ENCODE results near the gene THEM5.
"Not testable (repeated sequence)": the region's sequence is repeated elsewhere in the genome, so short reads cannot be mapped to it uniquely, and the experiment has no call there.

The THEM5 gene

GRCh38 chr1:151891512-151891911, 38.0 kb upstream of the THEM5 start:
- H3K9me3 ChIP-seq (ENCODE audit: insufficient read depth, low read length) = peaks cover 8% of the 10 kb centered on the region; the same call in 1 of the 2 replicates
- H3K4me3 ChIP-seq (ENCODE audit: insufficient read length, low read depth) = no peak overlapping the region
- TF ChIP-seq SUZ12 (IDR thresholded peaks at IDR 0.05; ENCODE audit: extremely low read depth, insufficient read depth, insufficient read length) (no peak), YY1 (IDR thresholded peaks at IDR 0.05; ENCODE audit: insufficient read depth, insufficient read length) (no peak), ZNF274 (IDR thresholded peaks at IDR 0.05; ENCODE audit: low read depth, low read length) (no peak)
- no peaks in the 10 kb centered on the region for H3K27me3 ChIP-seq (ENCODE audit: insufficient read depth, insufficient read length)
- H3K4me1 ChIP-seq (ENCODE audit: insufficient read depth, insufficient read length) = no peaks in the 10 kb centered on the region
- H3K9ac ChIP-seq (ENCODE audit: insufficient read length, low read depth) = no peak overlapping the region
- H3K36me3 ChIP-seq (ENCODE audit: insufficient read depth, insufficient read length, low read length) = peaks cover 82% of the 10 kb centered on the region
- no peak for DNase-seq (ENCODE audit: low read depth, low spot score)

- peaks cover 8% of the 10 kb centered on the region; the same call in 1 of the 2 replicates for H3K9me3 ChIP-seq (ENCODE audit: insufficient read depth, low read length)
- no peaks in the 10 kb centered on the region for H3K27me3 ChIP-seq (ENCODE audit: insufficient read depth, insufficient read length)
- no peak for TF ChIP-seq SUZ12 (IDR thresholded peaks at IDR 0.05; ENCODE audit: extremely low read depth, insufficient read depth, insufficient read length)
- TF ChIP-seq ZNF274 (IDR thresholded peaks at IDR 0.05; ENCODE audit: low read depth, low read length) = no peak
- TF ChIP-seq YY1 (IDR thresholded peaks at IDR 0.05; ENCODE audit: insufficient read depth, insufficient read length) = no peak
- H3K4me1 ChIP-seq (ENCODE audit: insufficient read depth, insufficient read length) = no peaks in the 10 kb centered on the region
- no peak overlapping the region for H3K4me3 ChIP-seq (ENCODE audit: insufficient read length, low read depth)
- no peak for DNase-seq (ENCODE audit: low read depth, low spot score)
- no peak overlapping the region for H3K9ac ChIP-seq (ENCODE audit: insufficient read length, low read depth)
- H3K36me3 ChIP-seq (ENCODE audit: insufficient read depth, insufficient read length, low read length) = peaks cover 74% of the 10 kb centered on the region
These were observed 35.6 kb upstream of the THEM5 start for GRCh38 chr1:151888972-151889570.

DNA sequence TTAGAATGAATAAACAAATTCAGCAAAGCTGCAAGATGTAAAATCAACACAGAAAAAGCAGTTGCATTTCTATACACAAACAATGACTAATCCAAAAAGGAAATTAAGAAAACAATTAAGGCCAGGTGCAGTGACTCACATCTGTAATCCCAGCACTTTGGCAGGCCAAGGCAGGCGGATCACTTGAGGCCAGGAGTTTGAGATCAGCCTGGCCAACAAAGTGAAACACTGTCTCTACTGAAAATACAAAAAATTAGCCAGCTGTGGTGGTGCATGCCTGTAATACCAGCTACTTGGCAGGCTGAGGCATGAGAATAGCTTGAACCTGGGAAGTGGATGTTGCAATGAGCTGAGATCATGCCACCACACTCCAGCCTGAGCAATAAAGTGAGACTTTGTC, 33.5 kb upstream of the THEM5 start:
- no peak for TF ChIP-seq SUZ12 (IDR thresholded peaks at IDR 0.05; ENCODE audit: extremely low read depth, insufficient read depth, insufficient read length)
- TF ChIP-seq ZNF274 (IDR thresholded peaks at IDR 0.05; ENCODE audit: low read depth, low read length) = no peak
- TF ChIP-seq YY1 (IDR thresholded peaks at IDR 0.05; ENCODE audit: insufficient read depth, insufficient read length) = no peak
- Histone ChIP-seq H3K4me3 (ENCODE audit: insufficient read length, low read depth) (no peak overlapping the region), H3K27me3 (ENCODE audit: insufficient read depth, insufficient read length) (no peaks in the 10 kb centered on the region), H3K4me1 (ENCODE audit: insufficient read depth, insufficient read length) (no peaks in the 10 kb centered on the region), H3K9me3 (ENCODE audit: insufficient read depth, low read length) (peaks cover 8% of the 10 kb centered on the region; the same call in 1 of the 2 replicates), H3K9ac (ENCODE audit: insufficient read length, low read depth) (no peak overlapping the region), H3K36me3 (ENCODE audit: insufficient read depth, insufficient read length, low read length) (peaks cover 59% of the 10 kb centered on the region)
- DNase-seq (ENCODE audit: low read depth, low spot score) = no peak

- H3K9ac ChIP-seq (ENCODE audit: insufficient read length, low read depth) = no peak overlapping the region
- no peaks in the 10 kb centered on the region for H3K27me3 ChIP-seq (ENCODE audit: insufficient read depth, insufficient read length)
- H3K36me3 ChIP-seq (ENCODE audit: insufficient read depth, insufficient read length, low read length) = peaks cover 44% of the 10 kb centered on the region
- H3K9me3 ChIP-seq (ENCODE audit: insufficient read depth, low read length) = peaks cover 8% of the 10 kb centered on the region; the same call in 1 of the 2 replicates
- no peak for TF ChIP-seq ZNF274 (IDR thresholded peaks at IDR 0.05; ENCODE audit: low read depth, low read length)
- TF ChIP-seq YY1 (IDR thresholded peaks at IDR 0.05; ENCODE audit: insufficient read depth, insufficient read length) = no peak
- TF ChIP-seq SUZ12 (IDR thresholded peaks at IDR 0.05; ENCODE audit: extremely low read depth, insufficient read depth, insufficient read length) = no peak
- no peaks in the 10 kb centered on the region for H3K4me1 ChIP-seq (ENCODE audit: insufficient read depth, insufficient read length)
- DNase-seq (ENCODE audit: low read depth, low spot score) = no peak
- H3K4me3 ChIP-seq (ENCODE audit: insufficient read length, low read depth) = no peak overlapping the region
These were observed 32.0 kb upstream of the THEM5 start for GRCh38 chr1:151885479-151885878.

DNA sequence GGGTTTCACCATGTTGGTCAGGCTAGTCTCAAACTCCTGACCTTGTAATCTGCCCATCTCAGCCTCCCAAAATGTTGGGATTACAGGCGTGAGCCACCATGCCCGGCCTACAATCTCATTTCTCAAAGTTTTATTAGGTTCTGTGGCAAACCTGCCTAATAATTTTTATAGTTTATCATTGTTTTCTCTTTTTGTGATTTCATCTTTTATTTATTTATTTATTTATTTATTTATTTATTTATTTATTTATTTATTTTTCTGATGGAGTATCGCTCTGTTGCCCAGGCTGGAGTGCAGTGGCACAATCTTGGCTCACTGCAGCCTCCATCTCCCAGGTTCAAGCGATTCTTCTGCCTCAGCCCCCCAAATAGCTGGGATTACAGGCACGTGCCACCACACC, 31.4 kb upstream of the THEM5 start:
- H3K9ac ChIP-seq (ENCODE audit: insufficient read length, low read depth); H3K27me3 ChIP-seq (ENCODE audit: insufficient read depth, insufficient read length); H3K9me3 ChIP-seq (ENCODE audit: insufficient read depth, low read length); H3K4me1 ChIP-seq (ENCODE audit: insufficient read depth, insufficient read length); DNase-seq (ENCODE audit: low read depth, low spot score); H3K4me3 ChIP-seq (ENCODE audit: insufficient read length, low read depth): not testable (repeated sequence)
- peaks cover 39% of the 10 kb centered on the region for H3K36me3 ChIP-seq (ENCODE audit: insufficient read depth, insufficient read length, low read length)

DNA sequence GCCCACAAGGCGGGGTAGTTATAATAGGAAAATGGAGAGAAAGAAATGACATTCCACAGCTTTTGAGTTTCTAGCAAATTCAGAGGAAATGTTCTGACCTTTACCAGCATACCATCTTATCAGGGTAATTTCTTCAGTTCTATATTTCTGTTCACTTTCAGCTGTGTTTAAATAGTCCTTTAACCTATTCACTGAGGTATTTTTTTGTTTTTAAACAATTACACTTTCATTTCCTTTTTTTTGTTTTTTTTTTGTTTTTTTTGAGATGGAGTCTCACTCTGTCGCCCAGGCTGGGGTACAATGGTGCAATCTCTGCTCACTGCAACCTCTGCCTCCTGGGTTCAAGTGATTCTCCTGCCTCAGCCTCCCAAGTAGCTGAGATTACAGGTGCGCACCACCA, 30.9 kb upstream of the THEM5 start:
- H3K4me1 ChIP-seq (ENCODE audit: insufficient read depth, insufficient read length); H3K9me3 ChIP-seq (ENCODE audit: insufficient read depth, low read length); H3K27me3 ChIP-seq (ENCODE audit: insufficient read depth, insufficient read length); H3K4me3 ChIP-seq (ENCODE audit: insufficient read length, low read depth); DNase-seq (ENCODE audit: low read depth, low spot score); H3K9ac ChIP-seq (ENCODE audit: insufficient read length, low read depth): not testable (repeated sequence)
- H3K36me3 ChIP-seq (ENCODE audit: insufficient read depth, insufficient read length, low read length) = peaks cover 37% of the 10 kb centered on the region

- not testable (repeated sequence) for H3K9ac ChIP-seq (ENCODE audit: insufficient read length, low read depth); H3K4me1 ChIP-seq (ENCODE audit: insufficient read depth, insufficient read length); H3K27me3 ChIP-seq (ENCODE audit: insufficient read depth, insufficient read length); H3K4me3 ChIP-seq (ENCODE audit: insufficient read length, low read depth); H3K9me3 ChIP-seq (ENCODE audit: insufficient read depth, low read length); DNase-seq (ENCODE audit: low read depth, low spot score)
- H3K36me3 ChIP-seq (ENCODE audit: insufficient read depth, insufficient read length, low read length) = peaks cover 31% of the 10 kb centered on the region
These were observed 30.4 kb upstream of the THEM5 start for GRCh38 chr1:151883898-151884297.

DNA sequence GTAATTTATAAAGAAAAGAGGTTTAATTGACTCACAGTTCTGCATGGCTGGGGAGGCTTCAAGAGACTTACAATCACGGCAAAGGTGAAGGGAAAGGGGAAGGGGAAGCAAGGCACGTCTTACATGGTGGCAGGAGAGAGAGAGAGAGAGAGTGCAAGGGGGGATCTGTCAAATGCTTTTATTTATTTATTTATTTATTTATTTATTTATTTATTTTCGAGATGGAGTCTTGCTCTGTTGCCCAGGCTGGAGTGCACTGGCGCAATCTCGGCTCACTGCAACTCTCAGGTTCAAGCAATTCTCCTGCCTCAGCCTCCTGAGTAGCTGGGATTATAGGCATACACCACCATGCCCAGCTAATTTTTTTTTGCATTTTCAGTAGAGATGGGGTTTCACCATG, 29.4 kb upstream of the THEM5 start:
- peaks cover 26% of the 10 kb centered on the region for H3K36me3 ChIP-seq (ENCODE audit: insufficient read depth, insufficient read length, low read length)
- H3K4me3 ChIP-seq (ENCODE audit: insufficient read length, low read depth); DNase-seq (ENCODE audit: low read depth, low spot score); H3K9ac ChIP-seq (ENCODE audit: insufficient read length, low read depth); H3K4me1 ChIP-seq (ENCODE audit: insufficient read depth, insufficient read length); H3K27me3 ChIP-seq (ENCODE audit: insufficient read depth, insufficient read length); H3K9me3 ChIP-seq (ENCODE audit: insufficient read depth, low read length): not testable (repeated sequence)

Data from NT2/D1 (cell line).